Cardiac fibroblast (primary cell): ENCODE results near the gene DEFB121.

Experiments used
- DNase-seq, 2 donors: peaks; one replicate each; pipeline versions ENCODE4 v3.0.0 to v3.0.0-alpha.2; 2010; ENCODE audit warnings: low read depth in 2 of 2
- H3K4me3 ChIP-seq, 2 donors: replicated peaks in 1 of 2; 1 replicate in 1 of 2; 2 replicates in 1 of 2; pipeline ENCODE4 v1.5.1; 2011; ENCODE audit warnings: low read depth in 2 of 2, low read length in 2 of 2, mild to moderate bottlenecking in 2 of 2, moderate library complexity in 1 of 2
- CTCF ChIP-seq: IDR thresholded peaks from one replicate; pipeline ENCODE4 v1.5.1; 2011; ENCODE audit warnings: low read depth, mild to moderate bottlenecking, low read length, inconsistent platforms

The DEFB121 gene, protein sequence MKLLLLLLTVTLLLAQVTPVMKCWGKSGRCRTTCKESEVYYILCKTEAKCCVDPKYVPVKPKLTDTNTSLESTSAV

DNA sequence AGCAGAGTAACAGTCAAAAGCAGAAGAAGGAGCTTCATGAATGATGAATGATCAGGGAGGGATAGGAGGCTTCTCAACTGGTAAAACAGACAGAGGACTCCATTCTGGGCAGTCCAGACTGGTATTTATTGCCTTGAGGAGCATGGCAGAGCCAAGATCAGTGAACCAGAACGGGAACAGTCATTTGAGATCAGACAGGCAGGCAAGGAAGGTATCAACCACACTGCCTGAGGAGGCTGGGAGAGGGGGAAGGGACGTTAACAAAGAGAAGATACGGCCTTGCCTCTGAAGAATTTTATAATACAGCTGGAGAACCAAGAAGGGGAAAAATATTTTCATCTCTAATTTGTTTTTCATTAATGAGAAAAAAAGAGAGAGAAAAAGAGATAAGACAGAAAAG is at the start of gene DEFB121:
TSS of gene DEFB121 (minus strand) at position 101 of the 400 bp plus-strand sequence. CDS start at position 38, 63 bp downstream.
- TF ChIP-seq CTCF, result no peak
- H3K4me3 ChIP-seq, result no peak within 1 kb of the TSS
- no peak for DNase-seq

- no peak overlapping the region for H3K4me3 ChIP-seq
- TF ChIP-seq CTCF, result no peak
- DNase-seq, result no peak
These were observed 48.3 kb upstream of the DEFB121 start for GRCh38 chr20:31454361-31454760.

GRCh38 chr20:31452575-31452974 is 46.6 kb upstream of the DEFB121 start:
- no peak for TF ChIP-seq CTCF
- peak in 1 of 2 donors; percentile 14 for DNase-seq
- no peak overlapping the region for H3K4me3 ChIP-seq

- no peak for TF ChIP-seq CTCF
- H3K4me3 ChIP-seq, result no peak overlapping the region
- DNase-seq, result no peak
These were observed 43.7 kb upstream of the DEFB121 start for GRCh38 chr20:31449511-31450414.

DNA sequence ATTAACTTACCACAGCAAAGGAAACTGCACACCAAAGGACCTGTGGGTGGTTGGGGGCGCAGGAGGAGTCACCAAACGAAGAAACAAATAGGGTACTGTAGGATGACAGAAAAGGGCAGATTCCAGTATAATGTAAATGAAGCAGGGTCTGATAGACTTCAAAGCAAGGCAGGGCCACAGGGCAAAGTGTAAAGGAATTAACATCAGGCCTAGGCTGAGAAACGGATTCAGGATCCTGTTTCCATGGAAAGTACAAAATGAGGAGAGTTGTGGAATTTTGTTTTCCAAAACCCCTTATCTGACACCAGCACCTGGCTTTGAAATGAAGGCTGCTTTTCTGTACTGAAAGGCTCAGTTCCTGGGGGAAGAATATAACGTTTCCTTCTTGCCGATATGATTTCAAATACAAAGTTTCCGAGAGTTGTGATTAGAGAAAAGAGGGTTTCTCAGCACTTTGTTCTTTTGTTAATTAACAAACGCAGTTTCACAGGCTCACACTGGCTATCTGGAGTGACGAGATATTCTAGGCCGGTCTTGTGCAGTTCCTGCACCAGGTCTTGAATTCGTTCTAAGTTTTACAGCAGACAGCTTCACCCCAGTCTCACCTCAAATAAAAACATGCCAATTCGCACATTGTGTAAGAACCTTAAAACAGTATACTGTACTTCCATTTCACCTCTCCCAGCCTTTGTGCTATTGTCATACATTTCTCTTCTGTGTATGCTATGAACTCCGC is 40.2 kb upstream of the DEFB121 start:
- no peak overlapping the region for H3K4me3 ChIP-seq
- no peak for DNase-seq
- no peak for TF ChIP-seq CTCF

GRCh38 chr20:31440012-31440659 is 34.1 kb upstream of the DEFB121 start, which contains the start of gene DEFB123:
DEFB123 (plus strand) TSS chr20:31440632; CDS start chr20:31440699, 67 bp downstream.
- DNase-seq, result no peak
- H3K4me3 ChIP-seq, result no peak within 1 kb of the TSS
- peak; percentile 32 for TF ChIP-seq CTCF
